Ovary (tissue), 3 donors: Measurements from ENCODE around the gene STK32A.

Experiments
- EP300 ChIP-seq: sonication (generic); formaldehyde crosslinking; IDR thresholded peaks from one replicate; pipeline ENCODE4 v1.6.1; 2017; ENCODE audit warnings: antibody characterized with exemption
- POLR2A ChIP-seq: fragments of 450-650 bp; IDR thresholded peaks from one replicate; pipeline ENCODE4 v1.6.1; 2017; ENCODE audit warnings: antibody characterized with exemption, mild to moderate bottlenecking, moderate library complexity
- TF ChIP-seq, protein P1 (sequence below), 3 donors: fragments of 450-650 bp in 2 of 3; fragments of 200-600 bp in 1 of 3; IDR thresholded peaks; one replicate each; pipeline versions ENCODE4 v1.5.1 to v1.8.0; 2016 to 2022; ENCODE audit warnings: antibody characterized with exemption in 3 of 3, mild to moderate bottlenecking in 1 of 3
- donor health status: DM: no; HTN: no; CAD: no.

DNA sequence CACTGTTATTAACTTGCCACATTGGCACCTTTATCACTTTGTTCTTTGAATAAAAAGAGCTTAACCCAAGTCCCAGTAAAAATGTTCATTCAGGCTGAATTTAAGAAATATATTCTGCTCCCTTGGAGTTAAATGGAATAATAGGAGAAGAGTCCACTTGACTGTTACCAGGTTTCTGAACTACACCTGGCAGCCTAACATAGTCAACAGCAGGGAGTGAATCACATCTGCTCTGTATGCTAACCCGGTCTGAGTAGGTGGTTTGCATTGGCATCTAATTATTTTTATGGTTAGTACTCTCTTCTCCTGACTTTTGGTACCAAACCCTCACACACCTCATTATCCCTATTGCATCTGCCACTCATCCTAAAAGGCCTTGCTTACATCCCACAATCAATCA, 86.7 kb downstream of the STK32A start:
- TF ChIP-seq, protein P1, sequence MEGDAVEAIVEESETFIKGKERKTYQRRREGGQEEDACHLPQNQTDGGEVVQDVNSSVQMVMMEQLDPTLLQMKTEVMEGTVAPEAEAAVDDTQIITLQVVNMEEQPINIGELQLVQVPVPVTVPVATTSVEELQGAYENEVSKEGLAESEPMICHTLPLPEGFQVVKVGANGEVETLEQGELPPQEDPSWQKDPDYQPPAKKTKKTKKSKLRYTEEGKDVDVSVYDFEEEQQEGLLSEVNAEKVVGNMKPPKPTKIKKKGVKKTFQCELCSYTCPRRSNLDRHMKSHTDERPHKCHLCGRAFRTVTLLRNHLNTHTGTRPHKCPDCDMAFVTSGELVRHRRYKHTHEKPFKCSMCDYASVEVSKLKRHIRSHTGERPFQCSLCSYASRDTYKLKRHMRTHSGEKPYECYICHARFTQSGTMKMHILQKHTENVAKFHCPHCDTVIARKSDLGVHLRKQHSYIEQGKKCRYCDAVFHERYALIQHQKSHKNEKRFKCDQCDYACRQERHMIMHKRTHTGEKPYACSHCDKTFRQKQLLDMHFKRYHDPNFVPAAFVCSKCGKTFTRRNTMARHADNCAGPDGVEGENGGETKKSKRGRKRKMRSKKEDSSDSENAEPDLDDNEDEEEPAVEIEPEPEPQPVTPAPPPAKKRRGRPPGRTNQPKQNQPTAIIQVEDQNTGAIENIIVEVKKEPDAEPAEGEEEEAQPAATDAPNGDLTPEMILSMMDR (IDR thresholded peaks at IDR 0.05): no peak
- TF ChIP-seq POLR2A (no peak), EP300 (no peak)
